Limb (tissue), 2 donors: ENCODE results near the gene BMERB1.
A peak's percentile ranks its signal among the peaks of the same experiment; 100 is the strongest.

Source experiments
- DNase-seq, 2 donors: peaks; one replicate each; pipeline ENCODE4 v3.0.0-alpha.2; 2016; ENCODE audit errors: extremely low spot score in 2 of 2

The BMERB1 gene

GRCh38 chr16:15495898-15496297 is 61.5 kb downstream of the BMERB1 start:
- DNase-seq: no peak

- DNase-seq: no peak
These were observed 64.2 kb downstream of the BMERB1 start for GRCh38 chr16:15498427-15499175.

- no peak for DNase-seq
These were observed 67.8 kb downstream of the BMERB1 start for GRCh38 chr16:15502041-15502725.

GRCh38 chr16:15506441-15506840 is 72.1 kb downstream of the BMERB1 start:
- no peak for DNase-seq

GRCh38 chr16:15507301-15507958 is 73.0 kb downstream of the BMERB1 start:
- DNase-seq: no peak

GRCh38 chr16:15507959-15508627 is 73.7 kb downstream of the BMERB1 start:
- DNase-seq: no peak

GRCh38 chr16:15509051-15509592 is 74.7 kb downstream of the BMERB1 start:
- no peak for DNase-seq

GRCh38 chr16:15509593-15510535 is 75.5 kb downstream of the BMERB1 start:
- DNase-seq: peak; percentile 43 to 44

- no peak for DNase-seq
These were observed 76.6 kb downstream of the BMERB1 start for GRCh38 chr16:15510992-15511391.

GRCh38 chr16:15511759-15512487 is 77.5 kb downstream of the BMERB1 start:
- no peak for DNase-seq

- no peak for DNase-seq
These were observed 78.8 kb downstream of the BMERB1 start for GRCh38 chr16:15513156-15513555.

GRCh38 chr16:15515992-15516391 is 81.6 kb downstream of the BMERB1 start:
- DNase-seq: no peak

GRCh38 chr16:15516609-15517008 is 82.2 kb downstream of the BMERB1 start:
- DNase-seq: no peak

GRCh38 chr16:15517743-15518377 is 83.5 kb downstream of the BMERB1 start:
- no peak for DNase-seq

- peak in 1 of 2 donors; percentile 51 for DNase-seq
These were observed 84.3 kb downstream of the BMERB1 start for GRCh38 chr16:15518381-15519351.

- no peak for DNase-seq
These were observed 85.4 kb downstream of the BMERB1 start for GRCh38 chr16:15519790-15520189.

- DNase-seq: peak in 1 of 2 donors; percentile 13
These were observed 87.0 kb downstream of the BMERB1 start for GRCh38 chr16:15521390-15521757.
